Fibroblast of skin of left quadriceps (primary cell): ENCODE measurements around the gene ACTL8.
"Not testable (repeated sequence)": the region's sequence is repeated elsewhere in the genome, so short reads cannot be mapped to it uniquely, and the experiment has no call there.

Source experiments
- DNase-seq, 2 experiments: peaks; one replicate each; pipeline ENCODE4 v3.0.0-alpha.2; 2013; ENCODE audit warnings: low read depth in 2 of 2

ACTL8 gene

DNA sequence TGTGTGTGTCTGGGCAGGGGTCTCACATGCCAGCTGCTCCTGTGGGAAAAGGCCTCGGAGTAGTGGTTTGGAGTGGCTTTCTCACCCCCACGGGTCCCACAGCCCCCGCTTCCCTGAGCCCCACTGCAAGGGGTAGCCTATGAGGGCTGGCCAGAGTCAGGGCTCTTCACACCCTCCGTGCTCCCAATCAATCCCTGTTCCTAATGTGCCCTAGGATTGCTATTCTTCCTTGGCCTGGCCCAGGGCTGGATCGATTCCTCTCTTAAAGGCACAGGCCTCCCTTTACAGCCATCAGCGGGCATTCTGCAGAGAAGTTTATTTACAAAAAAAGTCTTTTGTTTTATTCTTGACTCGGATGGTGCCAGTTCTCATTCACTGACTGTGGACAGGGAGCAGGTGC, 19.3 kb upstream of the ACTL8 start:
- DNase-seq = no peak

DNA sequence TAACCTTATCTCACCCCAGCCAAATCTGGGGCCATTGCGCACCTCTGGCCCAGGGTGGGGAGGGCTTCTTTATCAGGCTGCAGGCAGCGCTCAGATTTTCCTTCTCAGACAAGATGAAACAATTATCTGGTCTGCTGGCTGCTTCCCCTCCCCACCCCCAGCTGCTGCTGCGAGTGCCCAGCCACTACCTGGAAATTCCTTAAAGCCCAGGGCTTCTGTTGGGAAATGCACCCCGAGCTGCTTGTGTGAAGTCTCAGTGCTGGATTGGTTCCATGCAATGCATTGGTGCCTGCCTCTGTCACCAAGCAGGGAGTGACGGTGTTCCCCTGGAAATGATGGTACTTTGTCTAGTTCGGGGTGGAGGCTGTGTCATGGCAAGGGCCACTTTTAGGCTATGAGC, 18.5 kb upstream of the ACTL8 start:
- no peak for DNase-seq

DNA sequence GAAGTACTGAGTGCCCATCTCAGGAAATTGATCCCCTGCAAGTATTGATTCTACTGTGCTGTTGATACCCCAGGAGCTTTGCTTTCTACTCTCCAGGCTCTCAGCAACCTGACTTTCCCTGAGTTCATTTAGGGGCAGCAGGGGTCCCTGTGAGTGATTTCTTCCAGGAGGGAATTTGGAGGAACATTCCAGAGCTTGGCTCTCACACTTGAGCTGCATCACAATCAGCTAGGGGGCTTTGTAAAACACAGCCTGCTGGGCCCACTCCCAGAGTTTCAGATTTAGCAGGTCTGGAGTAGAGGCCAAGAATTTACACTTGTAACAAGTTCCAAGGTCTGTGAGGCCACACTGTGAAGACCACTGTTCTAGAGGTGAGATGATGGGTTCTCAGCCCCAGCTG, 16.1 kb upstream of the ACTL8 start:
- DNase-seq = no peak

- DNase-seq = no peak
Observed at GRCh38 chr1:17741052-17741451, 14.1 kb upstream of the ACTL8 start.

- DNase-seq = peak; percentile 14 to 16
Observed at GRCh38 chr1:17742583-17742982, 12.6 kb upstream of the ACTL8 start.

GRCh38 chr1:17743008-17743647, 12.0 kb upstream of the ACTL8 start:
- no peak for DNase-seq

DNA sequence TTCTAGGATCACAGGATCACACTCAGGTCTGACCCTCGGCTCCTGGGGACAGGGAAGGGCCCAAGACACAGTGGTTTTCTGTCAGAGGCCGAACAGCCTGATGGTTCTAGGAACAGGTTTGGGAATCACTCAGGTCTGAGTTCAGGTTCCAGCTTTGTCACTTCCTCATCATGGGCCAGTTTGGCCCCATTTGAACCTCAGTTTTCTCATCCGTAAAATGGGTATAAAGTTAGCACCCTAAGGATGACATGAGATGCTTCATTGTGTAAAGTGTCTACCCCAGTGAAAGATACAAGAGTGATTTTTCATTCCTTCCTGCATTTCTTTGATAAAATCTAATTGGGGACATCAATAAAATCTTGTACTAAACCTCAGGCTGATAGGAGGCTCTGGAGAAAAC, 11.2 kb upstream of the ACTL8 start:
- DNase-seq = no peak

- DNase-seq = no peak
Observed at GRCh38 chr1:17744666-17745478, 10.3 kb upstream of the ACTL8 start.

GRCh38 chr1:17745479-17745955, 9.6 kb upstream of the ACTL8 start:
- no peak for DNase-seq

DNA sequence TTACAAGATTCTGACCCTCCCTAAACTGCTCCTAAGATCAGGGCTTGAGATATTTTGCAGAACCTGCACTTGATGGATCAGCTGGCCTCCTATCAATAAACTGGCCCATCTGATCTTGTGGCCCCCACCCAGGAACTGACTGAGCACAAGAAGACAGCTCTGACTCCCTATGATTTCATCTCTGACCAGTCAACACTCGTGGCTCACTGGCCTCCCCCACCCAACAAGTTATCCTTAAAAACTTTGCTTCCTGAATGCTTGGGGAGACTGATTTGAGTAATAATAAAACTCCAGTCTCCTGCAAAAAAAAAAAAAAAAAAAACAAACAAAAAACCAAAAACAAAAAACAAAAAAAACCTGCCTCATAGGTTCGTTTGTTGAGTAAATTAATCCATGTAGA, 8.9 kb upstream of the ACTL8 start:
- DNase-seq = not testable (repeated sequence)

GRCh38 chr1:17746920-17747319, 8.2 kb upstream of the ACTL8 start:
- no peak for DNase-seq

DNA sequence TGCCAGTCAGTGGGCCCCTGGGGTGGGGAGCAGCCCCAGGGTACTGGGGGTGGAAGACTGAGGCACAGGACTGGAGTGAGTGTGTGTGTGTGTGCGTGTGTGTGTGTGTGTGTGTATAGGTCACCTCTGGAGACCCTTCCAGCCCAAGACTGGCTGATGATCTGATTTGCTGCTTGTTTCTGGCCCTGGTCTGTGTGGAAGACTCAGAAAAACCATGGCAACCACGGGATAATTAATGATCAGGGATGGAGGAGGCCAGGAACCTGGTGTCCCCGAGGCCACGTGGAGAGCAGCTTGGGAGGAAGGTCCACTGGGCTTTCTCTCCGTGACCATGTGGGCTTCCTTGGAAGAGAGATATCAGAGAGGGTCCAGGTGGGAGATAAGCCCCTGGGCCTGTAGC, 4.8 kb upstream of the ACTL8 start:
- no peak for DNase-seq

DNA sequence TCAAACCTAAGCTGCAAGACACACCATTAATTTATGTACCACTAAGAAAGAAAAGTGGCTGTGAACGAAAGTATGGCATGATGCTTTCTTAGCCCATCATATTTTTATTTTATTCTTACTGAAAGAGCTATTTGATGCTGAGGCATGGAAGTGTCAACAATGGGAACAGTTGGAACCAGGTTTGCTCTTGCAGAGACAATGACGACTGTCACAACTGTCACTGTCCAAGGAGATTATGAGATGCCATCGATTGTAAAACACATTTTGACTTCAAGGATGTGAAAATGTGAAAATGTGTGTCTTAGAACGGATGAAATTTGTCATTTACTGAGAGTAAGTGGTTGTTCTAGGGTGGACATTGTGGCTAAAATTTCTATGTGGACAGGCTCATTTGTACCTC, 2.8 kb upstream of the ACTL8 start:
- no peak for DNase-seq

GRCh38 chr1:17757426-17757825, 2.3 kb downstream of the ACTL8 start:
- no peak for DNase-seq

DNA sequence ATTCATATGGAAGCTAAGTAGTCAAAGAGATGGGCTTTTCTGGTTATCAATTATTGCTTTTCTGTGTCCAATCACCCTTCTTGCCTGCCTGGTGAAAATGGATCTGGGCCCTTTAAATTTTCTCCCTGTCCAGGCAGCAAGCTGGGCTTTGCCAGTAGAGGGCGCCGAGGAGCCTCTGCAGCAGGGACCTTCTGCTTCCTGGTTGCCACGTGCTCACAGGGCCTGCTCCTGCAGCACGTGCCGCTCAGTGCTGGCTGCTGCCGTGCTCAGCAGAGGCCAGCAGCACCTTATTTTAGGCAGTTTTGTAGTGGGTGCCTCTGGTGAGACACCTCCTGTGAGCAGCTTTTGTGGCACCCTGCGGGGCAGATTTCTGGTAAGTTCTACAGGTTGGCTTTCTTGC, 4.0 kb downstream of the ACTL8 start:
- no peak for DNase-seq

DNA sequence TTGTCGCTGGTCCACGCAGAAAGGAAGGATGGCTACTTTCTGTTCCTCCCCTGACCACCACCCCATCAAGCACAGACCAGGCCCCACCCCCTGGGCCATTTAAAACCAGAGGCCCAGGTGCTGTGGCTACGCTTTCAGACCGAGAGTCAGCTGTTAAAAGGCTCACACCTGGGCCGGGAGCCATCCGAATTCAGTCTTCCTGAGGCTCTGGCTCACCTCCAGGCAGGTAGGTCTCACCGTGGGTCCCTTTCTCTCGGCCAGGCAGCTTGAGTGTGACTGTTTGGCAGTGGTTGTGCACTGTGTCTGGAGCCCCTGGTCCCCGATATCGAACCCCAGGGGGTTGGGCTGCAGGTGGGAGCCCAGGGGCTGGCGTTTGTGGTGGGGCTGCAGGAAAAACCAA, 7.2 kb downstream of the ACTL8 start:
- DNase-seq = no peak

DNA sequence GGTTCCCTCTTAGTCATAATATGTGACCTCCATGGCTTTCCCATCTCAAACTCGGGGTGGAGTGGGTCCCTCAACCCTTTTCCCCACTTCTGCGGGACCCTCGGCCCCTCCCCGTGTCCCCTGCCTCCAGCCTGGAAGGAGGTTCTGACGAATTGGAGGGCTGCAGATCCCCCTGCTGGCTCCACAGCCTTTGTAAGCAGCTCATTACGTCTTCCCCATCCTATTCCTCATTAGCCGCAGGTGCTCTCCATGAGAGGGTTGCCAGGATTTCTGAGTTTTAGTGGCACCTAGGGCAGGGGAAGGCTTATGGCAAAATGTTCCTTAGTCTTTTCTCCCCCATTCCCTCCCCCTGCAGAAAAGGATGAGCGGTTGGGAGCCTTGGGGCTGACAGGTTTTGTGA, 8.3 kb downstream of the ACTL8 start:
- DNase-seq = no peak

DNA sequence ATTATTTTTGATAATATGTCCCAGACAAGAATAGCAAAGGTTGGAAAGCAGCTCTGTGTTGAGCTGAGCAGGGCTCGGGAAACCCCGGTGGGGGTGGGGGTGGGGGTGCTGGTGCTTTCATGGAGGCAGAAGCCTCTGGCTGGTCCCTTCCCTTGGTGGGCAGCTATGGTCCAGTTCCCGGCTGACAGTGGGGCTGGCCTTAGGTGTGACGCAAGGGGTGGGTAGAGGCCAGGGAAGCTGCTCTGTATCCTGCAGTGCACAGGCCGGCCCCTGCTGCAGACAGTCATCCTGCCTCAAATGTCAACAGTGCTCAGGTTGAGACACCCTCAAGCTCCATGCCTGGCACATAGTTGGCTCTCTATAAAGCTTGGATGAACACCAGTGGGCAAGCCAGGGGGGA, 8.9 kb downstream of the ACTL8 start:
- no peak for DNase-seq

GRCh38 chr1:17764591-17764990, 9.5 kb downstream of the ACTL8 start:
- DNase-seq = no peak

DNA sequence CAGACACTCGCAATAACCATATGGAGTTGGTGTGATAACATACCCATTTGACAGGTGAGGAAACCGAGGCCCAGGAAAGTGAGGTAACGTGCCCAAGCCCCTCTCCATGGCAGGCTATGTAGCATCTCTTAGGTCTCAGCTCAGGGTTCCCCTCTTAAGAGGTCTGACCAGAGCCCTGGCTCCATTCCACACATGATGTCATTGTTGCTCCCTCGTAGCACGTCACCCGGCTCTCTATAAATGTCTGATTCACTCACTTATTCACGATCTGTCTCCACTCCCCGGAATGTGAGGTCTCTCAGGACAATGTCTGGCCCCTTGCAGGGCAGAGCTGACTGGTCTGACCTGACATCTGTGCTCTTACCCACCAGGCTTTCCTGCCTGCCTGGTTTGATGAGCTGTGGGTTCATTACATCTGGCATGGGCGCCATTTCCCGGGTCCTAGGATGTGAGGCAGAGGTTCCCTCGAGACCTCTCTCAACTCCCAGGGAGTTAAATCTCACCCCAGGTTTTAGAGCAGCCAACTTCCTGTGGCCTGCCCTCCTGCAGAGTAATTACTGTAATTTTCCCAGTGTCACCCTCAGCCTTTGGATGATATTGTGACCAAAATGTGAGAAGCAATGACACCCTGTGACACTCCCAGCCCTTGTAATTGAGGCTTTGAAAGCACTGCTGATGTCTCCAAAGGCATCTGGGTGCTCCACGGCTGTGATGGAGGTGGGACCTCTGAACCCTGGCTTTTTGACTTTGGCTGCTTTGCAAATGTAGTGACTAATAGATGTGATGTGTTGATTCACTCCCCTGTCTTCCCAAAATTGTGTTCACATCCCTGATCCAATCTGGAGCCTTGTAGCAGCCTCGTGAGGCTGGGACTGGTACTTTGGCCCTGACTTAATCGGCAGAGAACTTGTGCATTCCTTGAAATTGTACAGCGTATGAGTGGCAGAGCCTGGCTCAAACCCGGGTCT, 10.6 kb downstream of the ACTL8 start:
- DNase-seq = peak; percentile 72 to 74

- DNase-seq = peak; percentile 60 to 64
Observed at GRCh38 chr1:17768651-17769241, 13.6 kb downstream of the ACTL8 start.

DNA sequence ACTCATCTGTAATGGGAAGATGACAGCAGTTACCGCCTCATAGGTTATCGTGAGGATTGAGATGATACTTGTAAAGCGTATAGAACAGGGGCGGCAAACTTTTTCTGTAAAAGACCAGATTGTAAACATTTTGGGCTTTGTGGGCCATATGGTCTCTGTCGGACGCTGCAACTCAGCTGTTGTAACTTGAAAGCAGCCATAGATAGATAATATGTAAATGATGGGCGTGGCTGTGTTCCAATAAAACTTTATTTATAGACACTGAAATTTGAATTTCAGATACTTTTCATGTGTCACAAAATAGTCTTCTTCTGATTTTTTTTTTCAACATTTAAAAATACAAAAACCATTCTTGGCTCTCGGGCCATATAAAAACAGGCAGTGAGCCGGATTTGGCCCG, 15.8 kb downstream of the ACTL8 start:
- DNase-seq = no peak
